GM18858 (cell line): Measurements from ENCODE around the gene DDX41.

ENCODE experiments used
- ATAC-seq: cut with Tn5 transposase; IDR thresholded peaks from one replicate; pipeline ENCODE4 v1.9.1; 2021; ENCODE audit not compliant: unreplicated experiment

Gene DDX41

DNA sequence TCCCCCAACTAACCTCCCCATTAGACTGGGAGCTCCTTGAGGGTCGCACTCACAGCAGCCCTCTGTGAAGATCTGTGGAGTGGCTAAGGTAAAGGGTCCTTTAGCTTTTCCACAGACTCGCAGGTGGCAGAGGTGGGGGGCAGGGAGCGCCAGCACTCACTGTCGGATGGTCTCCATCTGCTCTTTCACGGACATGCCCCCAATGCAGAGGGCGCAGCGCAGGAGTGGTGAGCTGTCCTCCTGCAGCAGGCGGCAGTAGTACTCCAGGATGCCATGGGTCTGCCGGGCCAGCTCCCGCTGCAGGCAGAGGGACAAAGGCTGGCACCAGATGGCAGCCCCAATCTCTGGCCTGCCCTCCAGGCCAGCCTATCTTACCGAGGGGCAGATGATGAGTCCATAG is 2.2 kb downstream of the DDX41 start:
- ATAC-seq = no peak

DNA sequence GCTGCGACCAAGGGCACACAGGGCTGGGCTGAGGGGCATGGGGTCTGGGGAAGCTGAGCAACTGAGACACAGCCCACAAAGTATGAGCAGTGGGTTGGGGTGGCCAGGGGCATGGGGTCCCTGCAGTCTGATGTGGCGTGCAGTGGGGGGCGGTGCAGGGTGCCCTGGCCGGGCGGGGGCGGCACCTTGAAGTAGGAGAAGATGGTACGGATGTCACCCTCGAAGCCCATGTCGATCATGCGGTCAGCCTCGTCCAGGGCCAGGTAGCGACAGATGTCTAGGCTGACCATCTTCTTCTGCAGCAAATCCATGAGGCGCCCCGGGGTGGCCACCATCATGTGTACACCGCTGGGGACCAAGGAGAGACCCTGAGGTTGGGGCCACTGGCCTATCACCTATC is 3.3 kb downstream of the DDX41 start:
- ATAC-seq = no peak

DNA sequence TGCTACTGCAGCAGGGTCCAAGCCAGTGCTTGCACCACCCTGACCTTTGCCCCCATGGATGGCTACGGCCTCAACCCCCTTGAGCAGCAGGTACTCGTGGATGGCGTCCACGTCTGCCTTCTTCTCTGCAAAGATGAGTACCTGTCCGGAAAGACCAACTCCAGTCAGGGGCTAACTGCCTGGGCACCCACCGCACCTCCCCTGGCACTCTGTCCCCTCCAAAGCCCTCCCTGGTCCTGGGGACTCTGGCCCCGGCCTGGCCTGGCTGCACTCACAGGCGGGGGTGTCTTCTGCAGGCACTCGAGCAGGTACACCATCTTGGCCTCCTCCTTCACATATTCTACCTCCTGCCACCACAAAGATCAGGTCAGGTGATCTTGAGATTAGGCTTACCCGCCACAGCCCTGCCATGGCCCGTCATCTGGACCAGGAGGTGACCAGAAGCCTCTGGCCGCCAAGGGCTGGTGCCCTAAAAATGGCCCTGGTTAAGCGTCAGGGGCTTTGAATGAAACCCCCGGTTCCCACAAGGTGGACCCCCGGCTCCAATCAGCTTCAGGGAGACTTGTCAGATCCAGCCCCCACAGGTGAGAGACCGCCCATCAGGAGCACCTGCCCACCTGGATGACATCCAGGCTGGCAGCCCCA is 3.9 kb downstream of the DDX41 start:
- ATAC-seq = no peak

DNA sequence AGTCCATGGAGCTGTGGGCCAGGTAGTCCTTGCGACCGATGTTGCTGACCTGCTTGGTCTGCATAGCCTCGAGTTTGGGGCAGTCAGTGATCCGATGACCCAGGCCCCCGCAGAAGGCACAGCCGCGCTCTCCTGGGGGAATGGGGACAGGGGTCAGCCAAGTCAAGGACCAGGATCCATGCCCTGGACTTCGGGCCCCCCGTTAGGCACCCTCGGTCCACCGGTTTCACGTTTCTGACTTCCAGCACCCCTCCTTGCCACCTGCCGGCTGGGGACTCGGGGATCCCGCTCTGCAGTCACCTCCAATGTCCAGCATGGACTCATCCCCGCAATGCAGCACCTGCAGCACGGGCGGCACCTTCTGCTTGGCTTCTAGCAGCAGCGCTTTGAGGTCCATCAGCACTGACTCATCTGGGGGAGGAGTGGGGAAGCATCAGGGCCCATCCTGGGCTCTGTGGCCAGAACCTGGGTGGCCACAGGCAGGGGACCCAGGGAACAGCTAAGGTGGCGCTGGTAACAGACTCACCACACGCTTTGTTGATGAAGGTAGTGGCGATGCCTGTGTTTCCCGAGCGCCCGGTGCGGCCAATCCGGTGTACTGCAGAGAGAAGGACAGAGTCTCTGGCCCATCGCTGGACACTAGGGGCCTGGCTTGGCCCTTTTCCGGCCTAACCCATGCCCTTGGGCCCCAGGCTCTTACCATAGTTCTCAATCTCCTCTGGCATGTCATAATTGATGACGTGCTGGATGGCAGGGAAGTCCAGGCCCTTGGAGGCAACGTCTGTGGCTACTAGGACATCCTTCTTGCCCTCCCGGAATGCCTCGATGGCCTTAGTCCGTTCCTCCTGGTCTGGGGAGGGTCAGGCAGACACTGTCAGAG is 4.7 kb downstream of the DDX41 start:
- no peak for ATAC-seq

DNA sequence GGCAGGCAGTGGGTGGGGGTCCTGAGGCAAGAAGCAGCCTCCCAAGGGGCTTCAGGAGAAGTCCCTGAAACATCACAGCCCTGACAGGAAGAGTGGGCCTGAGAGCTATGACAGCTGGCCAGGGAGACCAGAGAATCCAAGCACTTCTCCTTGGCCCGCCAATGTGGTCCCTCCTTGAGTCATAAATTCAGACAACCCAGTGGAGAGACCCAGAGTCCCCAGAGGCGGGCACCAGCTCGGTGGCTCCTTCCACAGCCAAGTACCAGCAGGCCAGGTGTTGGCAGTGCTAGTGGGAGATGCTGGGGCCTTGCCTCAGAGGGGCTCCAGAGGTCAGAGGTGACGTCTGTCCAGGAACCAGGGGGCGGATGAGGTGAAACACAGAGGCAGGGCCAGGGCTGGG is 5.6 kb downstream of the DDX41 start:
- no peak for ATAC-seq

DNA sequence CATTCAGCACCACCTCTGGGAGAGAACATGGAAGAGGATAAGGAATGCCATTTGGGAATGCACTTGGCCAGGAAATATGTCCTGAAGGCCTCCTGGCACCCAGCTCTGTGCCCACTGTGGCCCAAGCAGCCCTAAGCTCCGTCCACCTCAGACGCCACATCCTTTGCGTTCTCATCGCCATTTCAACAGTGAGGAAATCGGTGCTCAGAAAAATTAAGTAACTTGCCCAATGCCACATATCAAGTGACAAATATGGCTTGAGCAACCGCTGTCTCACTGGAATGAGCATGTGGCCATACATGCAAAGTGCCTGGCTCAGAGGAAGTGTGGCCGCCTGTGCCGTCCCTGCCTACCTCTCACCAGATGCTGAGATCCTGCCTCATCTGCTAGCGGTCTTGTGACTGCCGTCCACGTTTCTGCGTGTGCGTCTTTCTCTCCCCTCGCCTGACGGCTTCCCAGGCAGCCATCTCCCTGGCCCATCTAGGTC is 6.2 kb downstream of the DDX41 start:
- ATAC-seq = peak; percentile 34

DNA sequence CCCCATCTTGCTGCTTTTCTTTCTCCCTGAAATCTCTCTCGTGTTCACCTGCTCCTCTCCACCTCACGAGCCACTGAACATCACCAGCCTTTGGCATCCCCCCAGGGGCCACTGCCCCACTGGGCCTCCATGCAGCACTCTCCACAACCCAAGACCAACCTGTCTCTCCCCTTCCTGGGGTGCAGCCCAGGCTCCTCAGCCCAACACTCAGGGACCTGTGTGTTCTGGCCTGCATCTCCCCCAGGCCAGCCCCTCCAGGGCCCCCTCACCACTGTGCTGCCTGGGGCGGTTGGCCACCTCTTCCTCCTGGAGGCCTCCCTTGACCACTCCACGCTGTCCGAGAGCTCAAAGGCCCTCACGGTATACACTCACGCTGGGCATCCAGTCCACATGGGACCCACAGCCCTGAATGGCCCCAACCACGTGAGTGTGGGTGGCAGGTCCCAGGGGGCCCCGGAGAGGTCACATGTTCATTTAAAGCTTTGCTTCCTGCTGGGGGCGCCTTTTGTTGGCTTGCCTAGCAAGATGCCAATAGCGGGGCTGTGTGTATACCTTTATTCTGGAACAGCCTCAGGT is 6.7 kb downstream of the DDX41 start:
- ATAC-seq = no peak

DNA sequence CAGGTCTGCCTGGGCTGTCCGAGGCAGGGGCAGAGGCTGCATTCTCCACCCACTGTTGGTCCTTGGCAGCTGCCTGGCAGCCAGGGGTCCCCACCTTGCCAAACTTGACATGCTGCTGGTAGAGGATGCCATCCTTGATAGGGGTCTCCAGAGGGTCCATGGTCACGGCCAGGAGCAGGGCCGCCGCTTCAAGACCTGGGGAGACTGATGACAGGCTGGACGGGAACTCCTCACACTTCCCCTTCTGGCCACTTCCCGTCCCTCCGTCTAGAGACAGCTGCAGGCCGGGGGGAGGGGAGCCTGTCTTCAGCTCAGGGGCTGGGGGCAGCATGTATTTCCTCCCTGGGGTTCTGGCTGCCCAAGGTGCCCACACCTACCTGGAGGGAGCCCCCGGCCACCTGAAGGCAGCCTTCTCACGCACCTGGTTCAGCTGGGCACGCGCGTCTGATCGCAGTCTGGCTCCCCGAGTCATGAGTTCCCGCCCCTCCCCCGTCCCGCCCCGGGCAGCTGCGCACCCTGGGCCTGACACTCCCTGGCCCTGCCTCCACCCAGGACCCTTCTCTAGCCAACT is 7.3 kb downstream of the DDX41 start, which contains the start of gene DOK3:
Gene DOK3, minus strand, starts transcription at position 446 of the 571 bp plus-strand sequence. Its CDS starts 286 bp downstream, at position 160.
- no peak for ATAC-seq

DNA sequence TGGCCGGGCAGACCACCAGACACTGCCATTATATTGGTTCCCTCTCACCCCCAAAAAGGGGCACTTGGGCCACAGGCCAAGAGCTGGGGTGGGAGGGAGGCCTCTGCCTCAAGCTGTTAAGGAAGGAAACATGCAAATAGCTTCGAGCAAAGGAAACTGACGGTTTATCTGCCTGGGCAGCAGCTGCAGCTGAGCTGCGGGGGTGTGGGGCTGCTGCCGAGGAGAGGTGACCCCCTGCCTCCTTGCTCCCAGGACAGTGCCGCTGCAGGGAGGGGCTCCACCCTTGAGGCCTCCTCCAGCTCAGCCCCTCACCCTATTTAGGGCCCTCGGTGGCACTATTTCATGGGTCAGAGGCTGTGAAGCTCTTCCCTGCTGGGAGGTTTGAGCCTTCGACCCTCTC is 7.9 kb downstream of the DDX41 start:
- peak; percentile 35 for ATAC-seq

DNA sequence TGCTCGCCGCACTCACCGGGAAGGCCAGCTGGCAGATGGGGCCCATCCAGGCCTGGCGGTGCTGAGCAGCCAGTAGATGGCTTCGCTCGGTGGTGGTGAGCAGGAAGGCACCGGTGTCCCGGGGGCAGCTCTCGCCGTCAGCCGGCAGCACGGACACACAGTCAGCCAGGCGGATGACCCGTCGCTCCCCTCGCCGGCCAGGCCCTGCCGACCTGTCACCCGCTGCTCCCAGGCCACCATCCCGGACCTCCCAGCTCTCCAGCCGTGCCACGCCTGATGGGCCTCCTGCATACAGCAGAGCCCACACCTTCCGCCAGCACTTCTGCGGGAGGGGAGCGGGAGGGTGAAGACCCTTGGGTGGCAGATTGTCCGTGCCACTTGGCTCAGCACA is 8.5 kb downstream of the DDX41 start:
- no peak for ATAC-seq

DNA sequence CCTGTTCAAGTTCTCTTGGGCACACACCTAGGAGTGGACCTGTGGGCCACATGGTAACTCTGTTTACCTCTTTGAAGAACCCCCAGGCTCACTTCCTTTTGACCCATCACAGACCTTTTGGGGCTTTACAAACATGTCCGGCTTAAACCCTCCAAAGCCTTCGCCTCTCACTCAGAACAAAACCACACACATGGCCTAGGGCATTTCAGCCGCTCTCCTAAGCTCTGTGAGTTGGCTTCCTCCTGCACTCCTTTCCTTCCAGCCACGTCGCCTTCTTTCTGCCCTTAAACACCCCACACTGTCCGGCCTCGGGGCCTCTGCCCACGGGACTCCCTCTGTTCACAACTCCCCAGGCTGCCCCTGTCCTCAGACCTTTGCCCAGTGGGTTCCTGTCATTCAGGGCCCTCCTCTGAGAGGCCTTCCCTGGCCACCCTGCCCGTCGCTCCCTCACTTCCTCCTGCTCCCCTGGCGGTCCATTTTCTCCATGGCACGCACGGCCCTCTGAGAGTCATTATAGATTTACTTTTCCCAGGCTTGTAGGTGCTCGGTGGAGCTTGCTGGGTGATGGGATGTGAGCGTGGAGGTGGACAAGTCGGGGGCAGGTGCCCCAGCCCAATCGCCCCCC is 9.1 kb downstream of the DDX41 start:
- ATAC-seq = no peak

DNA sequence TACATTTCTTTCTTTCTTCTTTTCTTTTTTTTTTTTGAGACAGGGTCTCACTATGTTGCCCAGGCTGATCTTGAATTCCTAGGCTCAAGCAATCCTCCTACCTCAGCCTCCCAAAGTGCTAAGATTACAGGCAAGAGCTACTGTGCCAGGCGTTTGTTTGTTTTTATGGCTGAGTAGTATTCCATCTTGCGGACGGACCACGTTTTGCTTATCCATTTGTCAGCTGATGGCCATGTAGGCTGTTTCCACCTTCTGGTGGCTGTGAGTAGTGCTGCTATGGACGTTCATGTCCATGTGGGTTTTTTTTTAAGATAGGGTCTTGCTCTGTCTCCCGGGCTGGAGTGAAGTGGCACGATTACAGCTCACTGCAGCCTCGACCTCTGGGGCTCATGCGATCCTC is 9.6 kb downstream of the DDX41 start:
- no peak for ATAC-seq

DNA sequence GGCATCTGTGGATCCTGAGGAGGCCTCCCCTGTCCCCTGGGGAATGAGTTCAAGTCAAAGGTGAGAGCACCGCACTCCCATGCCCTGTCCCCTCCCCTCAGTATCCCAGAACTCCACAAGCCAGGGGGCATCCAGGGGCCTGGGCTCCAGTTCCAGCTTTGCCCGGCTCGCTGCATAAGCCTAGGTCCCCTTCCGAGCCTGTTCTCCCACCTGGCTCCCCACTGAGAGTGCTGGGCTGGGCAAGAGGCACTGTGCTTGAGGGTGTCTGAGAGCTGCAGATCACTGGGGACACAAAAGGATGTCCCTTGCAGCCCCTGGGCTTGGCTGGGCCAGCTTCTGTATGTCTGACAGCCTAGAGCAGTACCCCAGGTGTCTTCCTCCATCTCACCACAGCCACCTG is 11.7 kb downstream of the DDX41 start:
- ATAC-seq = no peak

DNA sequence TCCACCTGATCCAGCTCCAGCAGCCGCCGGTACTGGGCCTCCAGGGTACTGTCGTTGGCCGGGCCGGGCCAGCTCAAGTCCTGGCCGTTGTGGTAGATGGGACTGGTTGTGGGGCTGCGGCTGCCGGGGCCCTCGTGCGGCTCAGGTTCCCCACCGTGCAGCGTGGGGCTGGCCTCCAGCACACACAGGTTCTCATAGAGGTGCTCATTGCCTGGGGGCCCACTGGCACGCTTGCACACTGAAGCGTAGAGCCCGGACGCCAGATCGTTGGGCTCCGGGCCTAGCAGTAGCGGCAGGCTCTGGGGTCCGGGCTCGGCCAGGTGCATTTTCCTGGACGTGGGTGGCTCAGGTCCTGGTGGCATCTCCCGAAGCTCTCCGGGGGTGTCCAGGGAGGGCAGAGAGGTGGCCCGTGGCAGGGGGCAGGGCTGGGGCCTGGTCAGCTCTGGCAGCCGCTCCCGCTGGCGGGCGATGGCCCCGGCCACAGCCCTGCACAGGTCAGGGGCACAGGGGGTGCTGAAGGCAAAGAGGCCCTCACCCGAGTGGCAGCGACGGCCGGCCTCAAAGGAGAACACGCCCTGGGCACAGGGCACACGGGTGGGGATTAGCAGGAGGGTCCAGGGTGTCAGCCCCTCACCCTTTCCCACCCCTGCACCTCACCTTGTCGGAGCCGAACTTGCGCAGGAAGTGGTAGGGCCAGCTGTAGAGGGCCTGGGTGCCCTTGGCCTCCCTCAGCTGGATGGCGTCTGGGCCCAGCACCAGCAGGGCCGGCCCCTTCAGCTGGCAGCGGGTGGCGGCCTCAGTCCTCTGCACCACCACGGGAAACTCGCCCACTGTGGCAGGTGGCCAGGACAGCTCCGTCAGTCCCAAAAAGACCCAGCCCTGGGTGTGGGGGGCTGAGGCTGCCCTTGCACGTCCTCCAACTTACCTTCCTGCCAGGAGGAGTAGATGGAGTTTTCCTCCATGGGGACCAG is 12.4 kb downstream of the DDX41 start:
- ATAC-seq = no peak

DNA sequence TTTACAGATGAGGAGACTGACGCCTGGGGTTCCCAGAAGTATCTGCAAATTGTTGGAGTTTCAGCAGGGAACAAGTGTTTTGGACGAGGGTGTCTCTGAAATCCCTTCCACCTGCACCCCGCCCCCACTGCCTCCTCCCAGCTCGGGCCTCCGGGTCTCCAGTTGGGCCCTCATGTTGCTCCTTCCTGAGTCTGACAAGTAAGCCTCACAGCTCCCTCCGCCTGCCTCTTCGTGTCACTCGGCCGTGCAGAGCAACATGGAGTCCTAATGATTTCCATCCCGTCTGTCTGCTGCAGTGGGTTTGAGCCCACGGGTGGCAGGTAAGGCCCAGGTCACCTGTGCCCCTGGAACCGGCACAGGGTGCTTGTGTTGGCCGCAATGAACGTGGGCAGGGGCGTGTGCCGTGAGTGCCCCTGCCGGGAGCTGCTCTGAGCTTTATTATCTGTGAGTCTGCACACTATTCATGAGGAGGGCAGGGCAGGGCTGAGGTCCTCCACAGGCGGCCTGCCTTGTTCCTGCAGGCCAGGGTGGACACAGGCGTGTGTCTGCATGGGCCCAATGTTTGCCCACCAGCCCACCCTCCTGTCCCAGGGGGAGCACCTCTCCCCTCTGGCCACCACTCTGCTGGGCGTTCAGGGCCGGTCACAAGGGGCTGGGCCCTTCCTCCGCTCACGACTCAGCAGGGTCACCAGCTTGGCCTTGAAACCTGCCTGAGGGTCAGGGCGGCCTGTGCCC is 13.2 kb downstream of the DDX41 start:
- no peak for ATAC-seq

DNA sequence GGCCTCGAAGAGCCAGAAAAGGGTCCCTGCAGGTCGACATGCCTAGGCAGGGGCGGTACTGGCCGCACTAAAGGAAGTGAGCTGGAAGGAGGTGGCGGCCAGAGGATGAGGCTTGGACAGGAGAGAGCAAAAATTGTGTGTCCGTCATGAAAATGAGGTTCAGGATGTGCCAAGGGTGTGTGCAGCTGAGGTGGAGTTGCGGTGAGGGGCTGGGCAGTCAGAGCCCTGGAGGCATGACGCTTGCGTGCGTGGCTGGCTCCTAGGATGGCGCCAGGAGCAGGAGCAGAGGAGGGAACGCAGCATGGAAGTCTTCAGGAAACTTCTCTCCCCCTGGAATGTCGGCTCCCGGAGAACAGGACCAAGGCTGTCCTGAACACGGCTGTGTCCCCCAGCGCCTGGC is 13.9 kb downstream of the DDX41 start:
- ATAC-seq = no peak

DNA sequence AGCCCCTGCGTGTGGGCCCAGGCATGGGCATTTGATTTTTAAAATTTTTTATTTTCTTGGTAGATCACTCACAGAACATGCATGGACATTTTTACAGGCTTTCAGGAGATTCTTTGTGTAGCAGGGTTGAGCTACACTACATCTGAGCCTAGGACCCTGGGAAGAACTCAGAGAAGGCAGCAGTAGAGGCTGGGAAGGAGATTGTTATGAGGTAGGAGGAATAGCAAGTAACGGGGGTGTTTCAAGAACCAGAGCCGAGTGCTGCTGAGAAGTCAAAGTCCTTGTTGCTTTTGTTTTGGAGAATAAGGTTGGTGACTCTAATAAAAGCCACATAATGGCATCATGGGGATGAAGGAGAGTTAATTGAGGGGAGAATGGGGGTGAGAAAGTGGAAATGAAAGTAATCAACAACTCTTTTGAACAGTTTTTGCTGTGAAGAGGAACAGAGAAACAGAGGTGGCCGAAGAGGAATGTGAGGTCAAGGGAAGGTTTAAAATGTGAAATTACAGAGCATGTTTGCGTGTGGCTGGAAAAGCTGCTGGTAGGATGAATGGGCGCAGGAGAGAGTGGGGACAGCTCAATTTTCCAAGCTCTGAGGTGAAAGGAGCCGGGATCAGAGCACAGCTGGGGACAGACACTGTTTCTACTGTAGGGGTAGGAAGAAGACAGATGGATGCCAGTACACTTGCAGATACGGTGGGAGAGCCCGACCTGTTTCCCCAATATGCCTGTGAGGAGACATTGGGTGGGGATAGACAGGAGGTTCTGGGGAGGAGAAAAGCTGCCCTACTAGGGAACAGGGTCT is 14.7 kb downstream of the DDX41 start:
- no peak for ATAC-seq

DNA sequence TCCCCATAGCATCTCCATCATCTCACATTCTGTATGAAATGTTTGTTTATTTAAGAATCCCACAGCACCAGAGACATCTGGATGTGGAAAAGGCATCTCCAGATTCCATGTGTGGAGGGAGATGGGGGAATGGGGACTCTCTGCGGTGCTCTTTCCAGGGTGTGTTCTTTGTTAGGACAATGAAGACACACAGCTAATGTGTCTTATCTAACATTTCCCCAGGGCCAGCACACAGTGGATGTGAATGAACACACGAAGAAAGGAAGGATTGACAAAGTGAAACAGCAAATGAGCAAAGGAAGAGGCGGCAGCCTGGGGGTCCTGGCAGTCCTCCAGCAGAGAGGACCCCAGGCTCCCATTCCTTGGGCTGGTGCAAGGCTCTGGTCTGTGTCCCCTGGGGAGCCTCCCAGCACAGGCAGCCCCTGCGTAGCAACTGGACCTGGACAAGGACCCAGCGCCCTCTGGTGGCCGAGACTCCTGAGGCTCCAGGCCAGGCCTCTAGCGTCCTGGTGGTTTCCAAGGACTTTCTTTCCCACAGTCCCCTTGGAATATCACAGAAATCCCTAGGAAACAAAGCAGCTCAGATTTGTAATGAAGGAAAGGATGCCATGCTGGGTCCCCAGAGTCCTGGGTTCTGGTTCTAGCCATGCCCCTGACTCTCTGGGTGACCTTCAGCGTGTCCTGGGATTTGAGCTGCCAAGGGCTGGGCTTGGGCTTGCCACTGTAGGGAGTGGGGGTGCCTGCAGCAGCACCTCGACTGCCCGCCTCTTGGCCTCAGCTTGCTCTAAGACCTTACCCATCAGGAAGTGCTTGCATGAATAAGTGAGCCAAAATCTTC is 15.9 kb downstream of the DDX41 start:
- no peak for ATAC-seq
